KG1 (cell line): ENCODE results near the gene COL11A1.
"Not testable (repeated sequence)": the region's sequence is repeated elsewhere in the genome, so short reads cannot be mapped to it uniquely, and the experiment has no call there.

Experiments used
- DNase-seq: peaks from one replicate; lab custom pipeline; 2025; lab: John Stamatoyannopoulos, UW

Gene COL11A1

DNA sequence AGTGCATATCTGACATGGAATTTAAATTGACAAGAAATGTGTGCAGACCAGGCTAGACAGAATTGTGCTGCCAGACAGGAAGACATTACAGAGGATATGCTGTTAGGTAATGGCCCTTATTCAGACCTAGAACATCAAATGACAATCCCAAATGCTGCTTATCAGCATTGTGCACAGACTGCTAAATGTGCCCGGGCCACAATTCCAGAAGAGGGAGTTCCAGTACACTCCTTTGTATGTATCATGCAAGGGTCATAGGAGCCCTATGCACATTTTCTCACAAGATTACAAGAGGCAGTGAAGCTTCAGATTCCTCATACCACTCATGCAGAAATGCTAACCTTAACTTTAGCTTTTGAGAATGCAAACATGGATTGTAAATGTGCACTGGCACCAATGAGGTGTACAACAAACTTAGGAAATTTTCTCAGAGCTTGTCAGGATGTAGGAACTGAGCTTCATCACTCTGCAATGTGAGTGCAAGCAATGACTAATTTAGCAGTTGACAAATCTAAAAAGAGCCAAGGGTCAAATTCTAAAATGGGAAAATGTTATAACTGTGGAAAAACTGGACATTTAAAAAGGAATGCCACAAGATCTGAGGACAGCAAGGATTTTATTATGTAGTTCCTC, 273.5 kb downstream of the COL11A1 start:
- no peak for DNase-seq

DNA sequence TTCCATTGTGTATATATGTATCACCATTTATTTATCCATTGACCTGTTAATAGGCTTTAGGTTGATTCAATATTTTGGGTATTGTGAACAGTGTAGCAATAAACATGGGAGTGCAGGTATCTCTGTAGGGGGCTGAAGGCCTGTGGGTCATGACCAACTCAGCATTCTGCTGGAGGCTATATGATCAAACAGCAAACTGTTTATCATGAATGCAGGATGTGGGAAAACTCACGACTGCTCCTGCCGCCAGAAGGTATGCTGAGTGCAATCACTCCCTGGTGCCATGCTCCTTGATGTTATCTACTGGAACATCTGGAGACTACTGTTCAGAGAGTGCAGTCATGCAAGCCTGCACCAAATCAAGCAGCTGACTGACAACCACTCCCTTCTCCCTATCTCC, 275.2 kb downstream of the COL11A1 start:
- no peak for DNase-seq

DNA sequence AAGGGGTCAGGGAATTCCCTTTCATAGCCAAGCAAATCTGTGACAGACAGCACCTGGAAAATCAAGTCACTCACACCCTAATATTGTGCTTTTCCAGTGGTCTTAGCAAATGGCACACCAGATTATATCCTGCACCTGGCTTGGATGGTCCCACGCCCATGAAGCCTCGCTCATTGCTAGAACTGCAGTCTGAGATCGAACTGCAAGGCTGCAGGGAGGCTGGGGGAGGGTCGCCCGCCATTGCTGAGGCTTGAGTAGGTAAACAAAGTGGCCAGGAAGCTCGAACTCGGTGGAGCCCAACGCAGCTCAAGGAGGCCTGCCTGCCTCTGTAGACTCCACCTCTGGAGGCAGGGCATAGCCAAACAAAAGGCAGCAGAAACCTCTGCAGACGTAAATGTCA, 281.6 kb downstream of the COL11A1 start:
- DNase-seq = not testable (repeated sequence)
